Inflammatory macrophage treated with lipopolysaccharide for 1 hour (primary cell): Measurements from ENCODE around the gene MAB21L2.

Source experiments
- DNase-seq, 2 donors: peaks; one replicate each; pipeline ENCODE4 v3.0.0-alpha.2; 2020 to 2022

The MAB21L2 gene

DNA sequence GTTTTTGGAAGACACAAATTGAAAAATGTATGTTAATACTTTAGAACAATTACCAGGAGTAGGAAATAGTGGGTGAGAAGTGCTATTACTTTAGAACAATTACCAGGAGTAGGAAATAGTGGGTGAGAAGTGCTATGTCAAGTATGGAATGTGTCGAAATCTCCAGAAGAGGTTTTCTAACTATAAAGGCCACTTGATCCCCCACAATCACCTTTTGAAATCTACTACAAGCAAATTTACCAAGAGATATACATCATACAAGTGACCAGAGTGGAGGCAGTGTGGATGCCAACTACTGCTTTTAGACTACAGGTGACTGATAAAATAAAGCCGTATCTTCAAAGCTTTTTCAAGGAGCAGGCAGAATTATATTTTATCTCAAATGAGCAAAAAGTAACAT lies 43.1 kb downstream of the MAB21L2 start:
- DNase-seq = no peak

DNA sequence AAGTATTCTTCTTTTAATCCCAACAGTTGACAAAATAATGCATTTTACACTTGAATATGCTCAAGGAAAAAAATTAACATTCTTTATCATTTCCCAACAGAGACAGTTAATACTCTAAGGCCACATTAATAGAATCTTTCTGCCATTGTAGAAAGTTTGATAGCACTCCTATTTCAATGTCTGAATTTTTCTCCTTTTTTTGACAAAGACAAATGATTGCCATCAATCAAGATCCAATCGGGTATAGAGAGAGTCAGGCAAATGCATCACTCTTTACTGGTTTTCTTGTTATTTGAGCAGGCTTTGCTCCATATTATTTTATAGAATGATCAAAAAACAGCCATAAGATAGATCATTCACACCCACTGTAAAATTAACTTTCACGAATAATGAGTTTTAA lies 46.1 kb downstream of the MAB21L2 start:
- DNase-seq = no peak

DNA sequence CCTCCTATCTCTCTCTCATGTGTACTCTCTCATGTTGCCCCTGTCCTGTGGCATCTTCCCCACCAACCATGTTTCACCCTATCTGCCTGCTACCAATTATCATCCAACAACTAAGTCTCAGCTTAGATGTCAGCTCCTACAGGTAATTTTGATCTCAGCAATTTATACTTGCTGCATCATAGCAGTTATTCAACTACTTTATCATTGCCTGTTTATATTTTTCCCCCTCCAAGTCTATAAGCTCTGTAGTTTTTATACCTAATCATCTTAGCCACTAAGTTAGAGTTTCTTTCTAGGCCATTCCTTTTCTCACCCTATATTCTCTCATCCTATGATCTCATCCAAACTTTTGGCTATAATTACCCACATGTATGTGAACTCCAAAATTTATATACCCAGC lies 50.7 kb downstream of the MAB21L2 start:
- DNase-seq = no peak
